ENCODE data around the gene SPATA12. TPM values are rescaled to one million over a fixed set of nuclear protein-coding genes. Genes with fewer than 3 reads are reported as not detected.

Gene SPATA12
- total and polyA plus RNA-seq, 2 of the 8 experiments (the other 6 are each of a cell fraction or from before 2014, with no cell fraction given): 0.19 to 0.97 TPM

DNA sequence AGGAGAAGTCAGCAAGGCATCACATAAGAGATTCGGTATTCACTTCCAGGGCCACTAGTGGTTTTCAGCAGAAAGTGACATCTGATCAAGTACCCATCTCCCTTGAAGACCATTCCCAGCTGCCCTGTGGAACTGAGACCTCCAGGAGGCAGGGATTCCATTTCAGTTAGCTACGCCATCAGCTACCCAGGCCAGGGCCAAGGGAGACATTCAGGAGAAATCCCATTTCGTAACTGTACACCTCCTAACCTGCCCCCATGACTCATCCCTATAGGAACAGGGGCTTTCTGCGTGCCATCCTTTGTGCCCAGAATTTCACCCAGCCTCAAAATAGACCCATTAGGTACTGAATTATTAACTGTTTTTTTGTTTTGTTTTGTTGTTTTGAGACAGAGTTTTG lies 24.7 kb downstream of the SPATA12 start (continued):
- no peak for TF ChIP-seq HDAC6 (IDR thresholded peaks at IDR 0.05; ENCODE audit: low read depth, low read length)
- no peak for TF ChIP-seq BCL11A (IDR thresholded peaks at IDR 0.05; ENCODE audit: low read depth in 2 of 2, low read length in 2 of 2)
- TF ChIP-seq POLR2AphosphoS5 (IDR thresholded peaks at IDR 0.05; ENCODE audit: low read depth, low read length): no peak
